AG09309 (cell line): ENCODE data around the gene ATG9B.

ENCODE experiments used
- DNase-seq: peaks from one replicate; pipeline ENCODE4 v3.0.0-alpha.2; 2010; ENCODE audit warnings: low read depth
- H3K4me3 ChIP-seq: 2 replicates; pipeline ENCODE4 v1.5.1; 2011; ENCODE audit warnings: mild to moderate bottlenecking, low read depth, low read length, moderate library complexity; ENCODE audit not compliant: control insufficient read depth
- CTCF ChIP-seq: IDR thresholded peaks from 2 replicates; pipeline ENCODE4 v1.5.1; 2011; ENCODE audit warnings: mild to moderate bottlenecking, low read depth, low read length, inconsistent platforms; ENCODE audit not compliant: insufficient read depth, control insufficient read depth; ENCODE audit errors: missing control alignments

Gene ATG9B

GRCh38 chr7:151062111-151062398 lies 37.8 kb upstream of the ATG9B start:
- H3K4me3 ChIP-seq, result peak overlapping the region; percentile 26
- DNase-seq, result no peak

GRCh38 chr7:151061213-151062110 lies 37.2 kb upstream of the ATG9B start:
- no peak for TF ChIP-seq CTCF
- peak overlapping the region; percentile 83 for H3K4me3 ChIP-seq
- DNase-seq, result no peak

More at GRCh38 chr7:151062111-151062398, 37.8 kb upstream of the ATG9B start:
- TF ChIP-seq CTCF, result no peak

GRCh38 chr7:151060416-151061212 lies 36.3 kb upstream of the ATG9B start:
- H3K4me3 ChIP-seq, result peak overlapping the region; percentile 83
- DNase-seq, result no peak
- TF ChIP-seq CTCF, result peak; percentile 30

- no peak for DNase-seq
- TF ChIP-seq CTCF, result no peak
- H3K4me3 ChIP-seq, result peak overlapping the region; percentile 83
These were observed 35.8 kb upstream of the ATG9B start for GRCh38 chr7:151060113-151060415.

GRCh38 chr7:151059367-151060112 lies 35.2 kb upstream of the ATG9B start, which contains the start of gene SLC4A2:
Gene SLC4A2 (plus strand): TSS chr7:151059589. CDS start chr7:151061988, 2,399 bp downstream.
- DNase-seq, result no peak
- TF ChIP-seq CTCF, result peak; percentile 50
- H3K4me3 ChIP-seq, result peak within 1 kb of the TSS; percentile 83

GRCh38 chr7:151058781-151059366 lies 34.6 kb upstream of the ATG9B start:
- DNase-seq, result no peak
- H3K4me3 ChIP-seq, result peak overlapping the region; percentile 44
- no peak for TF ChIP-seq CTCF
